HG03457 (cell line): ENCODE measurements around the gene TCHP.
"Not testable (repeated sequence)": the region's sequence is repeated elsewhere in the genome, so short reads cannot be mapped to it uniquely, and the experiment has no call there.

Experiments
- ATAC-seq: cut with Tn5 transposase; IDR thresholded peaks from one replicate; pipeline ENCODE4 v1.9.1; 2021; ENCODE audit warnings: moderate number of reproducible peaks; ENCODE audit not compliant: unreplicated experiment

Gene TCHP, protein sequence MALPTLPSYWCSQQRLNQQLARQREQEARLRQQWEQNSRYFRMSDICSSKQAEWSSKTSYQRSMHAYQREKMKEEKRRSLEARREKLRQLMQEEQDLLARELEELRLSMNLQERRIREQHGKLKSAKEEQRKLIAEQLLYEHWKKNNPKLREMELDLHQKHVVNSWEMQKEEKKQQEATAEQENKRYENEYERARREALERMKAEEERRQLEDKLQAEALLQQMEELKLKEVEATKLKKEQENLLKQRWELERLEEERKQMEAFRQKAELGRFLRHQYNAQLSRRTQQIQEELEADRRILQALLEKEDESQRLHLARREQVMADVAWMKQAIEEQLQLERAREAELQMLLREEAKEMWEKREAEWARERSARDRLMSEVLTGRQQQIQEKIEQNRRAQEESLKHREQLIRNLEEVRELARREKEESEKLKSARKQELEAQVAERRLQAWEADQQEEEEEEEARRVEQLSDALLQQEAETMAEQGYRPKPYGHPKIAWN

DNA sequence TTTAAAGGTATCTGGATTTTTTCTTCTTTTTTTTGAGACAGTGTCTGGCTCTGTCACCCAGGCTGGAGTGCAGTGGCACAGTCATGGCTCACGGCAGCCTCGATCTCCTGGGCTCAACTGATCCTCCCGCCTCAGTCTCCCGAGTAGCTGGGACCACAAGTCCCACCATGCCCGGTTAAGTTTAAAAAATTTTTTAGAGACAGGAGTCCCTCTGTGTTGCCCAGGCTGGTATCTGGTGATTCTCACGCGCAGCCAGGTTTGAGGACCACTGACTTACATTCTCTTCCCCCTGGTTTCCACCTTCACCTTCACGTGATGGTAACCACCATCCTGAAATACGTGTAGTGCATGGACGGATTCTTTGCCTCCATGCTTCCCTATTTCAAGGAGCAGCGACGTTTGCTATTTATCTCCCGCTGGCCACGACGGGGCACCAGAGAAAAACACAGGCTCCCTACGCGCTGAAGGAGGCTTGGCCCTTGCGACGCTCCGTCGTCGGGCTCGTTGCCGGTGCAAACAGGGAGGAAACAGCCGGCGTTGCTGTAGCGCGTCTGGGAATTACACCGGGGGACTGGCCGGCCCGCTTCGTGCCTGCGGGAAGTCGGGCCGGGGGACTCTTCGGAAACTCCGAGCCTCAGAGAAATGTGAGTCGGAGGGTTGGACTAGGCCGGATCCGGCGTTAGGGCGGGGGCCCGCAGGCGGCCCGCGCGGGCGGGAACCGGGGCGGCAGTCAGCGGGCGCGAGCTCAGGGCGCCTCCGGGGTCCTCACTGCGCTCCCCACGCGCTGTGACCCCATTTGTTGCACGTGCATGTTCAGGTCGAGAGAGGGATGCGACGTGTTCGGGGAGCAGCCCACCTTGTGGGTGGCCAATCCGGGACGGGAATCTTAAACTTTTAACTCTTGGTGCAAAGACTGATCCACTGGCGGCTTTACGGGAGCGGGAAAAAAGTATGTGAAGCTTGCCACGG lies at the start of gene TCHP:
Gene TCHP (plus strand): TSS at position 492 of the 969 bp plus-strand sequence. CDS start 2,753 bp downstream, outside the sequence.
- peak; percentile 53 for ATAC-seq

DNA sequence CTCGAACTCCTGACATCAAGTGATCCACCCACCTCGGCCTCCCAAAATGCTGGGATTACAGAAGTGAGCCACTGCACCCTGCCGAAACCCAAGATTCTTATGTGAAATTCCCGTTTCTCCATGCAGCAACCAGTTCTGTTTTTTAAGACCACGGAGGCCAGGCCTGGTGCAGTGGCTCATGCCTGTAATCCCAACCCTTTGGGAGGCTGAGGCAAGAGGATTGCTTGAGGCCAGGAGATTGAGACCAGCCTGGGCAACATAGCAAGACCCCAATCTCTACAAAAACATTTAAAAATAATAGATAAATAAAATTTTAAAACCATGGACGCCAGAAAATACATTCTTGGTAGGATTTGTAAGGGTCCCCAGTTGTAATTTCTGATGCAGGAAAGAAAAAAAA lies 49.6 kb upstream of the TCHP start:
- not testable (repeated sequence) for ATAC-seq

- no peak for ATAC-seq
Observed at GRCh38 chr12:109855377-109855776, 44.7 kb upstream of the TCHP start.

- no peak for ATAC-seq
Observed at GRCh38 chr12:109857715-109858114, 42.4 kb upstream of the TCHP start.

- no peak for ATAC-seq
Observed at GRCh38 chr12:109858764-109859163, 41.3 kb upstream of the TCHP start.

- ATAC-seq, result no peak
Observed at GRCh38 chr12:109860977-109861376, 39.1 kb upstream of the TCHP start.

DNA sequence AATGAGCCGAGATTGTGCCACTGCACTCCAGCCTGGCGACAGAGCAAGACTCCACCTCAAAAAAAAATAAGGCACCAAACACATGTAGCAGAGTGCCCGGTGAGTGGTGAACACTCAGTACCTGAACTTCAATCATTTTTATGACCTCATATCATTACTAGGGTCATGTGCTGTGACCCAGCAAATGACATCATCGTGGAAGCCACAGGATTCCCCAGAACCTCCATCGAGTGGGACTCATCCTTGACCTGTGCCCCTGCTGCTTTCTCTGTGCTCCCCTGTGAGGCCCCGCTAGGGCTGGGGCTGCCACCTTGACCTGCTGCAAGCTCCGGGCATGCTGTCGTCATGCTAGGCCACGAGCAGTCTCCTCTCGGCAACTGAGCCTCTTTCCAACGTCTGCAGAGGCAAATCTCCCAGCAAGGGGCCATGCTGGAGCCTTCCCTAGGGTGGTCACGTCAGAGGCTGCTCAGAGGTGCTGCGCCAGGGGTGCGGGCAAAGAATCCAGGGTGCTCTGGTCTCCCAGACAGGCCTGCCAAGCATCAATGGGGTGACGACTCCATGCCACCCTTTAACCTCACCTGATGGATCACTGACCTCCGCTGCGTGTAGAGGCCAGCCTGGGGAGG lies 38.3 kb upstream of the TCHP start:
- no peak for ATAC-seq

- ATAC-seq, result not testable (repeated sequence)
Observed at GRCh38 chr12:109862491-109862890, 37.6 kb upstream of the TCHP start.

DNA sequence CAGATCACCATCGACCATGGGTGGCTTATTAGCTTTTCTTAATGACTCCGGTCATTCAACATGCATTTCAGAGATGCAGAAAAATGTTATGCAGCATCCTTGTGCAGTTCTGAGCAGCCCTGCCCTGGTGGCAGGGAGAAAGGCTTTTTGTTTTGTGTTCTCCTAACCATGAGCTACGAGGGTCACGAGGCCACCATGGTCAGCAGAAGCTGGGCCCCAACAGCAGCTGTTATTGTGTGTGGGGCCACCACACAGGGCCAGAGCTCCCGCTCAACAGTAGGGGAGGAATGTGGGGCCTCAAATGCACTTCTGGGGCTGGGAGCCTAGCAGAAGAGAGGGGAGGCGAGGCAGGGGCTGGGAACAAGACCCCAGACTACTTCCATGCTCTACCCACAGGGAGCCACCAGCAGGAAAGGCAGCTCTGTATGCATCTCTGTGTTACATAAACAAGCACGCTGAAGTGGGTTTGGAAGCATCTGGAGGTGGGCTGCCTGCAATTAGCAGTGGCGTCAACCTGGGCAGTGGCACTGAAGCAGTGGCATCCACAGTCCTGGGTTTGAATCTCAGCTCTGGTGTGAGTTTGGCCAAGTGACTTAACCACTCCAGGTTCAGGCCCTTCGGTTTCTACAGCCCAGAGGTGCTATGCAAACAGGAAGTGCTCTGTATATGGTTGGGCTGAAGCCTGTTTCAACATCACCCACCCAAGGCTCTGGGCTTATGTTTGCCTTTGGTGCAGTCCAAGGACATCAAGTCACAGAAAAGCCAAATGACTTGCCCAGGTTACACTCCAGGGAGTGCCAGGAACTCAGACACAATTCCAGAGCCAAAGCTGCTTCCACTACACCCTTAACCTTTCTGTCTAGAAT lies 36.0 kb upstream of the TCHP start:
- ATAC-seq, result no peak

- no peak for ATAC-seq
Observed at GRCh38 chr12:109864916-109865315, 35.2 kb upstream of the TCHP start.

DNA sequence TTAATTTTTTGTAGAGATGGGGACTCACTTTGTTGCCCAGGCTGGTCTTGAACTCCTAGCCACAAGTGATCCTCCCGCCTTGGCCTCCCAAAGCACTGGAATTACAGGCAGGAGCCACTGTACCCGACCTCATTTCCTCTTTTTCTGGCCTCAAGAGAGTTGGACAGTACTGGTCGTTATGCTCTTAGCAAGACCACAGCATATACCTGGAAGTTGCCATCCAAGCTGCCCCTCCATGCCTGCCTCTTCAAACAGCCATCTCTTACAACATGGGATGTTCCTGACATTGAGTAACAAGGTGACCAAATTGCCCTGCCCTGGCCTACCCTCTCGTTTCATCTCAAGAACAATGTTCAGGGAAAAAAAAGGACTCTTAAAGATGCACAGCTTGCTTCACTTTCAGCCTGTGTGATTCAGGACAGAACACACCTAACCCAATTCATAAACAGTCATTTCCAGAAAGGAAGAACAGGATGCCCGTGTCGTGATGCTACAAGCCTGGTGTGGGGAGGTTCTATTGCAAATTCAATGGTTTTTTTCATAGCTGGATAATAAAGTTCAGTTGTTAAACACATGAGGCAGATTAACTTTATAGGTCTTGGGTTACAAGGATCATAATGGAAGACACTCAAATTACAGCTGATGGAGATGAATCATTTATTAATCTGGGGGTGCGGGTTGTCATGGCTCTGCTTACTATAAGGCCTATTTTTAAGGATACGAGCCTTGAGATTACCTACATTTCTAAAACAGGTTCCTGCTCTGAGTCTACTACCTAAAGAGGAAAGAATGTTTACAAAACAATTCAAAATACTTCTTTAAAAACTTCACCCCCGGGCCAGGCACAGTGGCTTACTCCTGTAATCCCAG lies 31.7 kb upstream of the TCHP start:
- ATAC-seq, result no peak

- ATAC-seq, result no peak
Observed at GRCh38 chr12:109870648-109871047, 29.4 kb upstream of the TCHP start.

GRCh38 chr12:109871668-109872314 lies 28.3 kb upstream of the TCHP start:
- no peak for ATAC-seq

GRCh38 chr12:109873653-109874052 lies 26.4 kb upstream of the TCHP start:
- no peak for ATAC-seq

GRCh38 chr12:109875572-109876131 lies 24.4 kb upstream of the TCHP start:
- no peak for ATAC-seq

DNA sequence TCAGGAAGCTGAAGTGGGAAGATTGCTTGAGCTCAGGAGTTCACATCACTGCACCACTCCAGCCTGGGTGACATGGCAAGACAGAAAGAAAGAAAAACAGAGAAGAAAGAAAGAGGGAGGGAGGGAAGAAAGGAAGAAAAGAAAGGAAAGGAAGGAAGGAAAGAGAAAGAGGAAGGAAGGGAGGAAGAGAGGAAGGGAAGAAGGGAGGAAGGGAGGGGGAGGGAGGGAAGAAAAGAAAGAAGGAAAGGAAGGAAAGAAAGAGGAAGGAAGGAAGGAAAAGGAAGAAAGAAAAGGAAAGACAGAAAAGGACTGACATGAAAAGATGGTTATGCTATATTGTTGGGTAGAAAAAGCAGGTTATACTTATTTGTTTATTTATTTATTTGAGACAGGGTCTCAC lies 23.7 kb upstream of the TCHP start:
- ATAC-seq, result no peak

- no peak for ATAC-seq
Observed at GRCh38 chr12:109877504-109878246, 22.4 kb upstream of the TCHP start.

- ATAC-seq, result no peak
Observed at GRCh38 chr12:109878247-109878625, 21.8 kb upstream of the TCHP start.
